HG03045 (cell line): ENCODE data around the gene PI4KA.
"Not testable (repeated sequence)": the region's sequence is repeated elsewhere in the genome, so short reads cannot be mapped to it uniquely, and the experiment has no call there.

Experiments
- ATAC-seq: cut with Tn5 transposase; IDR thresholded peaks from one replicate; pipeline ENCODE4 v1.9.1; 2021; ENCODE audit warnings: mild to moderate bottlenecking, moderate library complexity; ENCODE audit not compliant: unreplicated experiment

The PI4KA gene

DNA sequence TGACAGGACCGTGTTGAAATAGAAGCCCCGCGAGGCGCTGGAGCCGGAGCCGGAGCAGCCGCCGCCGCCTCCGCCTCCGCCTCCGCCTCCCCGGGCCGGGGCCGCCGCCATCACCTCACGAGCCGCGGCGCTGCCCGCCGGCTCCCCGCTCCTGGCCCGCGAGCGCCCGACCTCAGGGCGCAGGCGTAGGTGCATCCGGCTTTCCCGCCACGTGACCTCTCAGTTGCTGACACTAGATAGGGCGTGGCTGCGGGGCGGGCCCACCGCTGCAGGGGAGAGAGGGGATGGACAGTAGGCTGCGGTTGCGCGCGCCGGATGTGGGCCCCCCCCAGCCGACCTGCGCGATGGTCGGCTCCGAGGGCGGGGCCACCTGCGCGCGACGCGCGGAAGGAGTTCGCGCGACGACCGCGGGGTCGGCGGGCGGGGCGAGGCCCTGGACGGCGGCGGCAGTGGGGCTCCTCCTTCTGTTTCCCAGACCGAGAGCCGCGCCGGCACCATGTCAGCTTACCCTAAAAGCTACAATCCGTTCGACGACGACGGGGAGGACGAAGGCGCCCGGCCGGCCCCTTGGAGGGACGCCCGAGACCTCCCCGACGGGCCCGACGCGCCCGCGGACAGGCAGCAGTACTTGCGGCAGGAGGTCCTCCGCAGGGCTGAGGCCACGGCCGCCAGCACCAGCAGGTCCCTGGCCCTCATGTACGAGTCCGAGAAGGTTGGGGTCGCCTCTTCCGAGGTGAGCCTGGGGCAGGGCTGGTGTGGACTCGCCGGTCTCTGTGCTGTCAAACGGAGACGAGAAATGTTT lies at the start of gene PI4KA, which contains the start of gene SNAP29:
TSS of gene PI4KA (minus strand) at position 197 of the 802 bp plus-strand sequence. CDS start at position 111, 86 bp downstream.
TSS of gene SNAP29 (plus strand) at position 393 of the 802 bp plus-strand sequence. CDS start at position 497, 104 bp downstream.
- peak; percentile 92 for ATAC-seq

DNA sequence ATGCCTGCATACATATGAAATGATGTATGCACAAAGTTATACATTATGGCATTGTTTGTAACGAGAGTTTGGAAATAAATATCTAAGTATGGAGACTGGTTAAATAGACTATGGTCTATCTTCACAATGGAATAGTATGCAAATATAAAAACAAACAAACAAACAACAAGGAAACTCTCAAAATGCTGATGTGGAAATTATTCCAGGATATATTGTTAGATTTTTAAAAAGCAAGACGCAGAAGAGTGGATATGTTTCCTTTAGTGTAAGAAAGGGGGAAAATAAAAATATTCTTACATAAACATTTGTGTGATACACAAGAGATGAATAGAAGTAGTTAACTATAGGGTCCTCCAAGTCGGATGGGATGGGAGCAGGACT lies 47.8 kb upstream of the PI4KA start:
- ATAC-seq: no peak

DNA sequence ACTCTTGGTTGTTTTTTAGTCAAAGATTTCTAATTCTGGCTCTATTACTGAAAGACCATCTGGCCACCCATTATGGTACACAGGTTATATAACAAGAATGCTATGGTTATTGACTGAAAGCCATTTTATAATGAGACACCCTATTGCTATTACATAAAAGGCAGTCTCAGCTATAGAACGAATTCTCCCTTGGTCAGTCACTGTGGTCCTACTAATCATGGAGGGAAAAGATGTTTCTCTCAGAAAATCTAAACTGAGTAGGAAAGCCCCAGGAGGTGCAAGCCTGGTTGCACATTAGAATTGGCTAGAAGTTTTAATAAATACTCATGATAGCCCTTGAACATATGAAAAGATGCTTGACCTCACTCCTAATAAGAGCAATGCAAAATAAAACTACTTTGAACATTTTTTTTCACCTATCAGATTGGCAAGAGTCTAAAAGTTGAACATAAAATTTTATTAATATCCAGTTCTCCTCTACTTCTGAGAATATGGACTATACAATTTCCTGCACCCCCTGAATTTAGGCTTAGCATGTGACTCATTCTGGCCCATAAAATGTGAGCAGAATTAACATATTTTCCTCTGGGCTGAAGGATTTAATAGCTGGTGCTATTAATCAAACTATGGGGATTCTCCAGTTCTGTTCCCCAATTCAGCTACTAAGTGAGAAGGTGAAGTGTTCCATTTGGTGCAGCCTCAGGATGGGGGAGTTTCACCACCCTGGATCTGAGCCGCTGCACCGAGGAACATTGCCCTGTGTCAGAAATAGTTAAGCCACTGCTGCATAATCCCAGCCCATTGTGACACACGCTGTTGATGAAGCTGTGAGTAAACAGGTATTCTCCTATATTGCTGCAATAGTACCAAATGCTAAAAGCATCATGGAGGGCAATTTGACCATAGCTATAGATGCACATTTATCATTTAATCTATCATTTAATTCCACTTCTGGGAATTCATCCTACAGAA lies 47.1 kb upstream of the PI4KA start:
- no peak for ATAC-seq

DNA sequence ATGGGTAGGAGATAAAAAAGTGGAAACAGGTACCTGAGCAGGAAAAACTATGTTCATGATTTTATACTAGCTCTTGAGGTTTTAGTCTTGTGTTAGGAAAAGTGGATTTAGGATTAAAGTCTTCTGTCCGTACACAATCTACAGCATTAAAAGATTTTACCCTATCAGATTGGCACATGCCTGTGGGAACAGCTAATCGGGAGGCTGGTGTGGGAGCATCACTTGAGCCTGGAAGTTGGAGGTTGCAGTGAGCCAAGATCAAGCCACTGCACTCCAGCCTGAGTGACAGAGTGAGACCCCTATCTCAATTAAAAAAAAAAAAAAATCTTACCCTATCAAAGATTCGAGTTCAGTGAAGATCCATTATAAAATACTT lies 46.4 kb upstream of the PI4KA start:
- no peak for ATAC-seq

DNA sequence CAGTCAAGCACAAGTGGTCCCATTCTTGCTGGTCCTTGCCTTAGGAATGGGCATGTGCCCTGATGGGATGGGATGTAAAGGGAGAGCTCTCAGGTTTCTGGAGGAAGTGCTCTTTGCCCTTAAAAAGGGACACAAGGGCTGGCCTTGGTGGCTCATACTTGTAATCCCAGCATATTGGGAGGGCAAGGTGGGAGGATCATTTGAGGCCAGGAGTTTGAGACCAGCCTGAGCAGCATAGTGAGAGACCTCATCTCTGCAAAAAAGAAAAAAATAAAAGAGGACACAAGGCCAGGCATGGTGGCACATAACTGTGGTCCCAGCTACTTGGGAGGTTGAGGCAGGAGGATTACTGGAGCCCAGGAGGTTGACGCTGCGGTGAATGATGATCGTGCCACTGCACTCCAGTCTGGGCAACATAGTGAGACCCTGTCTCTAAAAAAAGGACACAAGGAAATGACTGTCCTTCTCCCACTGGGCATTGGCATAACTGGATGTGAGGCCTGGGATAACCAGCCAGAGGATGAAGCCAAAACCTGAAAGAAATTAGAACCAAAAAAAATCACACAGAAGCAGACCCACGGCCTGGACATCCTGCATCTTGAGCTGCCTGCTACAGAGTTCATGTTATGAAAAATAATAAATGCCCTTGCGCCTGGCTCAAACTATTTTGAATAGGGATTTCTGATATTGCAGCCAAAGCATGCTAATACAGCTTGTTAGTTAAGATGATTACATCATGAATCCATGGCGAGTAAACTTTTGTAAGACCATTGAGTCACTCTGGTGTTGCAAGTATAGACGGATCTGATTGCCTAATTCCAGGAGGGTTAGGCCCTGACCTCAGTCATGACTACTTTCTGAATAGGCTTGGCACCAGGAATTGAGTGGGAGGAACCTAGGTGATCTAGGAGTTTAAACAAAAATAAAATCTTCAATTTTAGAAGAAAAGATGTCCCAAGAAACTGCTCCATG lies 45.7 kb upstream of the PI4KA start:
- ATAC-seq: no peak

DNA sequence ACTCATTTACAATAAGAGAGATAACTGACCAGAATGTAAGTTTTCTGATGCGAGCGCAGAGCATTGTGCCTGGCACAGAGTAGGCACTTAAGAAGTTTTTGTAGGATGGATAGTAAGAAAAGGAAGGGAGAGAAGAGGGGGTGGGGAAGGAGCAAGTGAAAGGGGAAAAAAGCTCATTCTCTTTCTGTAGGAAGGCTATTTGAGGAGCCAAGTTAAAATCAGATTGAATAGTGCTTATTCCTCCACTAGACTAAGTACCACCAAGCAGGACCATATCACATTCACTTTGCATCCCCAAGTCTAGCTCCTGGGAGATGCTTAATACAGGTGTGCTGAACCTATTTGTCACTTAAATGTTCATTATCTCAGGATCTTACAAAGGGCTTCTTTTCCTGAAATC lies 44.5 kb upstream of the PI4KA start:
- no peak for ATAC-seq

DNA sequence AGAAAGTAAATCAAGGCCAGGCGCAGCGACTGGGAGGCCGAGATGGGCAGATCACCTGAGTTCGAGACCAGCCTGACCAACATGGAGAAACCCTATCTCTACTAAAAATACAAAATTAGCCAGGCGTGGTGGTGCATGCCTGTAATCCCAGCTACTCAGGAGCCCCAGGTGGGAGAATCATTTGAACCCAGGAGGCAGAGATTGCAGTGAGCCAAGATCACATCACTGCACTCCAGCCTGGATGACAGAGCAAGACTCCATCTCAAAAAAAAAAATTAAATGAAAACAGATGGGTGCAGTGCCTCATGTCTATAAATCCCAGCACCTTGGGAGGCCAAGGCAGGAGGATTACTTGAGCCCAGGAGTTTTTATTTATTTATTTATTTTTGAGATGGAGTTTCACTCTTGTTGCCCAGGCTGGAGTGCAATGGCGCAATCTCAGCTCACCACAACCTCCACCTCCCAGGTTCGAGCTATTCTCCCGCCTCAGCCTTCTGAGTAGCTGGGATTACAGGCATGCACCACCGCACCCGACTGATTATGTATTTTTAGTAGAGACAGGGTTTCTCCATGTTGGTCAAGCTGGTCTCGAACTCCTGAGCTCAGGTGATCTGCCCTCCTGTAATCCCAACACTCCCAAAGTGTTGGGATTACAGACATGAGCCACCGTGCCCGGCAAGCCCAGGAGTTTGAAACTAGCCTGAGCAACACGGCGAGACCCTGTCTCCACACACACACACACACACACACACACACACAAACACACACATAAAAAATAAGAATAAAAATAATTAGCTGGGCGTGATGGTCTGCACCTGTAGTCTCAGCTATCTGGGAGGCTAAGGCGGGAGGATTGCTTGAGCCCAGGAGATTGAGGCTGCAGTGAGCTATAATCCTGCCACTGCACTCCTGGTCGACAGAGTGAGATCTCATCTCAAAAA lies 42.8 kb upstream of the PI4KA start:
- ATAC-seq: not testable (repeated sequence)

DNA sequence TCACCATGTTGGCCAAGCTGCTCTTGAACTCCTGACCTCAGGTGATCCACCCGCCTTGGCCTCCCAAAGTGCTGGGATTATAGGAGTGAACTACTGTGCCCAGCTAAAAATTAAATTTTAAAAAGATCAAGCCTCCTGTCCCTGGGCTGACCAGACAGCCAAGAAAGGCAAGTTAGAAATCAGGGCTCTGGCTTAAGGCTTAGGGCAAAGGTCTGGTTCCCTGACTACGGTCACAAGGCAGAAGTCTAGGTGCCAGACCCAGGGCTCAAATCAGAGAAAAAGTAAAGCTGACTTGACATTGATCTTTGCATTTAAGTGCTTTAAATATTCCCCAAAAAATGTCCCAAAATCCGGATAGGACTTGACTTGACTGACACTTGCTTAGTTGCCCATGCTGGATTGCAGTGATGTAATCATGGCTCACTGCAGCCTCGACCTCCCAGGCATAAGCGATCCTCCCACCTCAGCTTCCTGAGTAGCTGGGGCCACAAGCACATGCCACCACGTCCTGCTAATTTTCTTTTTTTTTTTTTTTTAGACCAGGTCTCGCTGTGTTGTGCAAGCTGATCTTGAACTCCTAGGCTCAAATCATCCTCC lies 41.3 kb upstream of the PI4KA start:
- no peak for ATAC-seq

DNA sequence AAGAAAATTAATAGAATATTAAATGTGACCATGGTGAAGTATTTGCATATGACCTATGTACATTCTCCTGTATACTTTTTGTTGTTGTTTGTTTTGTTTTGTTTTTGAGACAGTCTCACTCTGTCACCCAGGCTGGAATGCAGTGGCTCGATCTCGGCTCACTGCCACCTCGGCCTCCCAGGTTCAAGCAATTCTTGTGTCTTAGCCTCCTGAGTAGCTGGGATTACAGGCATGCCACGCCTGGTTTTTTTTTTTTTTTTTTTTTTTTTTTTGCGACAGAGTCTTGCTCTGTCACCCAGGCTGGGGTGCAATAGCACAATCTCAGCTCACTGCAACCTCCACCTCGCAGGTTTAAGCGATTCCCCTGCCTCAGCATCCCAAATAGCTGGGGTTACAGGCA lies 39.1 kb upstream of the PI4KA start:
- ATAC-seq: not testable (repeated sequence)

DNA sequence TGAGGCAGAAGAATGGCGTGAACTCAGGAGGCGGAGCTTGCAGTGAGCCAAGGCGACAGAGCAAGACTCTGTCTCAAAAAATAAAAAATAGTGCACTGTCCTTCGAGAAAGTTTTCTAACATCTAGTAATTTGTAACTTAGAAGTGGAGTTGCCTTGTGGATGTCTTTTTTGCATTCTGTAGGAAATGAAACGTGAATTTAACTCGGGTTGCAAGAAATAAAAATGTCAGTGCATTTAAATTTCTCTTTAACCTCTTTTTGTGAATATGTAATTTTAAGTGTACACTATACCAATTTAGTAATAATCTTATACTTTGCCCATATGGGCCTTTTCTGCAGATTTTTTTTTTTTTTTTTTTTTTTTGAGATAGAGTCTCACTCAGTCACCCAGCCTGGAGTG lies 32.4 kb upstream of the PI4KA start:
- no peak for ATAC-seq

DNA sequence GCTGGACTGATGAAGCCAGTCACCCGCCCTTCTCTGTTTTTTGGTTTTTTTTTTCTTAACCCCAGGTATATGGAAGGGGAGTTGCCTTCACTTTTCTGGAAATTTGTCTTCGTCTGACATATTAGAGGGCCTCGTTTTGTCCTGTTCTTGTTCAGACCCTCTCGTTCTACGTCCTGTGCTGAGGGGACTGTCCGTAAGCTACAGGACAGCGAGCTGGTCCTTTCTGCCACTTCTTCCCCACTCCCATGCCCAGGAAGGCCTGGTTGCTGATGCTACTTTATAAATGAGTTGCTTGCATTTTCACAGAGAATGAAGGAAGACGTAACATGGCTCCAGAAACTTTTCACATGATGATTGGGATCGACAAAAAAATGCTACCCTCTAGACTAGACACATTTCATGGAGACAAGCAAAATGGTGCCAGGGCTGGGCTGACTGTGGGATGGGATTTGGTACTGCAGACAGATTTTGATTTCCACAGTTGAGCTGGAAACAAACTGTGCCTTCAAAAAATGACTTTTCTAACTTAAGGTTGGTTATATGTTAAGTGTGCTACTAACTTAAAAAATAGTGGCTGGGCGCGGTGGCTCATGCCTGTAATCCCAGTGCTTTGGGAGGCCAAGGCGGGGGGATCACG lies 31.4 kb upstream of the PI4KA start:
- ATAC-seq: no peak

DNA sequence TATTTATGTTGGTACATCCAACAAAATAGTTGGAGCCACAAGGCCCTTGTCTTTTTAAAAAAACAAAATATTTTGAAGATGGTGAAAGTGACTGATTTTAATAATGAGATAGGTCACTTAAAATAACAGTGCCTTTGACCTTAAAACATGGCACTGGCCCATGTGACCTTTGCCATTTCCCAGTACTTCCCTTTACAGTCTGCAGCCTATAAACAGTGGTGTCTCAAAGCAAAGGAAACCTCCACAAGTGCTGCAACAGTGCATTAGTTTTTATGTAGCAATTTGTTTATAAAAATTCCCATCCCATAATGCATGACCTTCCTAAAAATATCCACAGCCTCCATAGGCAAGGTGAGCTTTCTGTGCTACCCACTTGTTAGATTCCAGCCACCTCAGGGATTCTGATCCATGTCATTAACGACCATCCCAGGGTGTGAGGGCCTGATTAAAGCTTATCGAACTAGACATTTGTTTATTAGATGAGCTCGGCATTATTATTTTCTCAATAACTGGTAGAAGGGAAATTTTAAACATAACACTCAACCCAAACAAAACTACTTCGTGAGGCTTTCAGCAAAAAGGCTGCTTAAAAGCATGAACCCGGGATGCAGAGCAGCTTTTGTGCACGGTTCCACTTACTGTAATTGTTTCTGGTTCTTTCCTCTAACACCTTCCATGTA lies 30.6 kb upstream of the PI4KA start:
- ATAC-seq: no peak

DNA sequence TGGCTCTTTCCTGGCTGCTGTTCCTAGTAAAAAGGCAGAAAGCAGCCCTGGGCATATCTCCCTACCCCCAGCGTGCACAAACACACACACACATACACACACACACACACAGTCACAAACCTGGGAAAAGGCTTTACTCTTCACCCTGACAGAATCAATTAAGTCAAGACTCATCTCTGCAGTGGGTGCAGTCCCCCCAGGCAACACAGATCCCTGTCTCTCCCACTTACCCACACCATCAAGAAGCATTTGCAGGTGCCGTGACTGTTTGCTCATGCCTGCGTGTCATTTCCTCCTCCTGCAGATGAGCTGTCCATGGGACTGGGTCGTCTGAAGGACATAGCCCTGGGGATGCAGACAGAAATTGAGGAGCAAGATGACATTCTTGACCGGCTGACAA lies 28.8 kb upstream of the PI4KA start:
- no peak for ATAC-seq

DNA sequence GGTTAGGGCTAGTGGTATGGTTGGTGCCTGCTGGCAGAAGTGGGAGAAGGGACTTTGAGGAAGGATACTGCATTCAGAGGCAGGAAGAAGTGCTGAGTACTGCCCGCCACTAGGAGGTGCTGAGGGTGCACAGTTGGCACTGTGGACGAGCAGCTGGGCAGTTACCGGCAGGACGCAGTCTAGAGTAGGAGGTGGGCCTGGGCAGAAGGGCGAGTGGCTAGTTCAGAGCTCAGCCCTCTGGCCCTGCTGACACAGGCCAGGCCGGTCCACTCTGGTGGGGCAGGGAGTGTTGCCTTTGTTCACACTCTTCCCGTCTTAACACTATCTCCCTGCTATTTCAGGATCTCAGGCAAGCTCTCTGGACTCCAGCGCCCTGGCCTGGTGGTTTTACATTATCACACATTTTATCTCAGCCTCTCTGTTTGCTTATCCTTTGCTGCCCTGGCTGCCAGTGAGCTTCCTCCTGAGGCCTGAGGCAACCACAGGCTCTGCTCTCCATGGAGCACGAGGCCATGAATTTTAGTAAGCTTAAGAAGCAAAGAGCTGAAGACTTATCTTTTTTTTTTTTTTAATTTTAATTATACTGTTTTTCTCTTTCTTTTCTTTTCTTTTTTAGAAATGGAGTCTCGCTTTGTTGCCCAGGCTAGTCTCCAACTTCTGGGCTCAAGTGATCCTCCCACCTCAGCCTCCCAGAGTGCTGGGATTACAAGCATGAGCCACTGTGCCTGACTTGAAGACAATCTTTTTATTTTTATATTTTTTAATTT lies 27.1 kb upstream of the PI4KA start:
- no peak for ATAC-seq

DNA sequence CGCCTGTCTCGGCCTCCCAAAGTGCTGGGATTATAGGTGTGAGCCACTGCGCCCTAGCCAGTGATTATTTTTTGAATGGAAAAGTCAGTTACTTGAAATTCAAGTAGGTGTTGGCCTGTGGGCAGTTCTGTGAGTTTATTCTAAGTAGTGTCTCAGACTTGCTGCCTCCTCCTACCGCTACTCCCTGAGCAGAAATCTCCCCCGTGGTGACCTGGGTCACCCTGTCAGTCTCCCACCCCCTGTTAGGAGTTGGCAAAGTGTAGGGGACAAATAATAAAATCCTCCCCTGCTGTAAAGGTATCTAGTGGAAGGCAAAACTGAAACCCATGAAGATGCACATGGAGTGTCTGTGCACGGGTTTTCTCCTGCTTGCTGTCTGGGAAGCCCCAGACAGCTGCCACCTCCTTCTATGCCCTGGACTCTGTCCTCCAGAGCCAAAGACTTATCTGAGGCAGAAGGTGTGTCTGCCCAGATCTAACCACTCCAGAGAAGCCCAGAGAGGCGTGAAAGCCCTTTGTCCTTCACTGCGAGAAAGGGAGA lies 26.5 kb upstream of the PI4KA start:
- no peak for ATAC-seq

DNA sequence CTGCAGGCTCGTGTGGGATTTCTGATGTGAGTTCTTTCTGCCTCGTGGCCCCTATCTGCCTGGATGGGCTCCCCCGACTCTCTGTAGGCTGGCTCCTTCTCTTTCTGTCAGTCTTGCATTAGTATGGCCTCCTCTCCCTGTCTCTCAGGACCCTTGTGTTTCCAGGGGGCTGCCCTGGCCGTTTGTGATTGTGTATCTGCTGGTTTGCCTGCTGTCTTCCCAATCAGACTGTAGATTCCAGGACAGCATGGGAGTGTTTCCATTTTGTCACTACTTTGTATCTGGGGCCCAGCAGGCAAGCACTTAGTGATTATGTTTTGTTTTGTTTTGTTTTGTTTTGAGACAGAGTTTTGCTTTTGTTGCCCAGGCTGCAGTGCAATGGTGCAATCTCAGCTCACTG lies 25.8 kb upstream of the PI4KA start:
- ATAC-seq: no peak

DNA sequence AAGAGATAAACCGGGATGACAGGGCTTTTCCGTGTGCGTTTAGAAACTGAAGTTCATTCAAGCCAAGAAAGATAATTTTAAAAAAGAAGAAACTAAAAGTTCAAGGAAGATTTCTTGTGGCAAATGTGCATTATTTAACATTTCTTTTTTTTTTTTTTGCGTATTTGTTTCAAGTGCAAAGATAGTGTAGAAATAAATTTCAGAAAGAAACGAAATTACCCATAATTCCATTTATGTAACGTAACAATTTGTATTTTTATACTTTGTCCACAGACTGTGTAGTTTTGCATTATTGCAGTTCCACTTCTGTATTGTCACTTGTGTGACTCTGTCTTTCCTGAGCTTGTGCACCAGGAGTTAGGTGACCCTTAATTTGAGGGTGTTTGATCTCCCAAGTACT lies 24.2 kb upstream of the PI4KA start:
- no peak for ATAC-seq
